Choroid plexus epithelial cell (primary cell): ENCODE results near the gene PLXDC2.
A peak's percentile ranks its signal among the peaks of the same experiment; 100 is the strongest.

Source experiments
- DNase-seq: peaks from one replicate; pipeline ENCODE4 v3.0.0-alpha.2; 2010; ENCODE audit warnings: low read depth
- H3K4me3 ChIP-seq: 2 replicates; pipeline ENCODE4 v1.5.1; 2011; ENCODE audit warnings: low read depth, mild to moderate bottlenecking, control low read depth, low read length, moderate library complexity
- TF ChIP-seq, protein P1 (sequence below): conservative IDR thresholded peaks from 2 replicates; pipeline ENCODE4 v1.5.1; 2011; ENCODE audit warnings: low read depth, mild to moderate bottlenecking, control low read depth, inconsistent platforms, low read length, moderate library complexity

Gene PLXDC2

DNA sequence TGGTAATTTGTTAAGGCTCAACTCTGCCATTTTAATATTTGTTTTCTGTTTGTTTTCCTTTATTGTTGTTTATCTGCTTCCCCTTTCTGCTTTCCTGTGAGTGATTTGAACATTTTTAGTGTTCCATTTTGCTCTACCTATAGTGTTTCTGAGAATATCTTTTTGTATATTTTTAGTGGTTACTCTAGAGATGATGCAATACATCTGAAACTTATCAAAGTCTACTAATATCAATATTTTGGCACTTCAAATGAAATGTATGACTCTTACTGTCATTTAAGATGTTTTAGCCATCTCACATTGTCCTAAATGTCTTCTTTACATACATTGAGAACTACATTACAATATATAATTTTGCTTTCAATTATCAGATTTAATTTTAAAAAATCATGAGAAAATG lies 98.9 kb downstream of the PLXDC2 start:
- H3K4me3 ChIP-seq = no peak overlapping the region
- TF ChIP-seq, protein P1, sequence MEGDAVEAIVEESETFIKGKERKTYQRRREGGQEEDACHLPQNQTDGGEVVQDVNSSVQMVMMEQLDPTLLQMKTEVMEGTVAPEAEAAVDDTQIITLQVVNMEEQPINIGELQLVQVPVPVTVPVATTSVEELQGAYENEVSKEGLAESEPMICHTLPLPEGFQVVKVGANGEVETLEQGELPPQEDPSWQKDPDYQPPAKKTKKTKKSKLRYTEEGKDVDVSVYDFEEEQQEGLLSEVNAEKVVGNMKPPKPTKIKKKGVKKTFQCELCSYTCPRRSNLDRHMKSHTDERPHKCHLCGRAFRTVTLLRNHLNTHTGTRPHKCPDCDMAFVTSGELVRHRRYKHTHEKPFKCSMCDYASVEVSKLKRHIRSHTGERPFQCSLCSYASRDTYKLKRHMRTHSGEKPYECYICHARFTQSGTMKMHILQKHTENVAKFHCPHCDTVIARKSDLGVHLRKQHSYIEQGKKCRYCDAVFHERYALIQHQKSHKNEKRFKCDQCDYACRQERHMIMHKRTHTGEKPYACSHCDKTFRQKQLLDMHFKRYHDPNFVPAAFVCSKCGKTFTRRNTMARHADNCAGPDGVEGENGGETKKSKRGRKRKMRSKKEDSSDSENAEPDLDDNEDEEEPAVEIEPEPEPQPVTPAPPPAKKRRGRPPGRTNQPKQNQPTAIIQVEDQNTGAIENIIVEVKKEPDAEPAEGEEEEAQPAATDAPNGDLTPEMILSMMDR = no peak
- DNase-seq = no peak

DNA sequence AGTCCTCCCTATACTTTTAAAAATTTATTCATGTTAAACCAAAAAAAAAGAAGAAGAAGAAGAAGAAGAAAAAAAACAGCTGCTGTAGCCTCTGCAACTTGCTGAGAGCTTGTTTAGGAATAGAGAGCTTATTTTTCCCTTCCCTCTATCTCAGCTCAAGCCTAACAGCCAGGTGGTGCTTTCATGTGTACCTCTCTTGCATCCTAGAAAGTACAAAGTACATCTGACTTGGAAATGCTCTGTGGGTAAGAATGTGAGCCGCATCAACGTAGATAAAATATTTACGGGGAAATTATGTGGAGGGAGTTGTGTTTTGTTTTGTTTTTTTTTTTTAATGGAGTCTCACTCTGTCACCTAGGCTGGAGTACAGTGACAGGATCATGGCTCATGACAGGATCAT lies 99.6 kb downstream of the PLXDC2 start:
- TF ChIP-seq, protein P1 = no peak
- no peak for DNase-seq
- H3K4me3 ChIP-seq = no peak overlapping the region

DNA sequence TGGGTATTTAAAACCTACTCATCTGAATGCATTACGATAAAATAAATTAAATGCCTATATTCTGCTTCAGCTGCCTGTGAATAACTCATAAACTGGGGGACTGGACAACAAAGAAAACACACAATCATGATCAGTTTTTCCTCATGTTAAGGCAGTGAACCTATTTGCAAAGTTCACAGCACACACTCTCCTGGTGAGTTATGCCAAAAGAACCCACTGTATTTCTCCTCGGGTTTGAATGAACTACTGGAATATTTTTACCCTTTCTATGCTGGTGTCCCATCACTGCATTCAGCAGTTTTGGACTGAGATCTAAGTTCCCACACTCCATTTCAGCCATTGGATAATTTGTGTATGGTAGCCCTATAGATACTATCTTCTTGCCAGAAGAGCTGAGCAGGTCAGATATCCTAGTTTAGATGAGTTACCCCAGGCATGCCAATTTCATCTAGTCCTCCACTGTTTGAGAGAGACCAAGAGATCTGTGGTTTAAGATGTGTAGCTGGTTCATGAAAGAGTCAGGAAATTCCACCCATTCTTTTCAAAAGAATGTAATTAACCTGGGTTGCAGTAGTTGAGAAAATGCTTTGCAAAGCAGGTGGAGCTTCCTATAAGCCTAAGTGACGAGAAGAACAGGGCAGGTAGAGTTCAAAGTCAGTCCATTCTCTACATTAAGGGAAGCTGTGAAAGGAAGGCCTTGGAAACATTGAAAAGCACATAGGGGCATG lies 101.7 kb downstream of the PLXDC2 start:
- peak; percentile 73 for DNase-seq
- TF ChIP-seq, protein P1 = no peak

DNA sequence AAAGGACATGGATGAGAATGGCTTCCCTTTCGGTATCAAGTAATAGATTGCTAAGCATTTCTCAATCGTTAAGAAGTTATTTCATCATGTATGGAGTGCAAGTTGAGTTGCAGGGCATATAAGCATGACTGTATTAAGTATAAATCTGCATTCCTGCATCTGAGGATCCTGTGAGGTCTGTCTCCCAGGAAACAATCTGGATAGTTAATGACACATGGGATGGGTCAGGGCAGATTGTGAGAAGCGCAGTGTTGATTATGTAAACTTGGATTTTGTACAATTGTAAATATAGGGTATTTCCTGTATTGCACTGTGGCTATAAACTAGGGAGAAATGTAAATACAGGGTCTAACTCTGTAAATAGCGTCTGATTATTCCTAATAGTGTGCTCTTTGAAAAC lies 102.6 kb downstream of the PLXDC2 start:
- DNase-seq = peak; percentile 88

More for the DNA sequence above, 101.7 kb downstream of the PLXDC2 start:
- H3K4me3 ChIP-seq = no peak overlapping the region

DNA sequence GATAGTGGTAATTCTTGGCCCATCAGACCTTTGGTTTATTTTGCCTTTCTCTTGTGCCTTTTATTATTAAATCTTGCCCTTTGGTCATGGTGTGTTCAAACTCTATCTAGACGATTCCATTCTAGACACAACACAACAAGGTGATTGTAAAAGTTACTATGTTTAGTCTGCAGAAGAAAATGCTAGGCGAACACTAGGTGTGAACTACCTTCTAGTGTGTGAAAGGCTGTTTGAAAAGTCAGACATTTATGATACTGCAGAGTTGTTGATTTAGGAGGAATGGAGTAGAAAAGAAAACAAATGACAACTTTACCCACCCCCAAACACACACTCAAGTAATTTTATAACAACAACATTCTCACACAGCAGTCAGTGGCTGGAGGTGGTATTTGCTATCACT lies 103.4 kb downstream of the PLXDC2 start:
- TF ChIP-seq, protein P1 = no peak
- no peak for DNase-seq
- no peak overlapping the region for H3K4me3 ChIP-seq

More for the DNA sequence above, 102.6 kb downstream of the PLXDC2 start:
- H3K4me3 ChIP-seq = no peak overlapping the region
- TF ChIP-seq, protein P1 = no peak

DNA sequence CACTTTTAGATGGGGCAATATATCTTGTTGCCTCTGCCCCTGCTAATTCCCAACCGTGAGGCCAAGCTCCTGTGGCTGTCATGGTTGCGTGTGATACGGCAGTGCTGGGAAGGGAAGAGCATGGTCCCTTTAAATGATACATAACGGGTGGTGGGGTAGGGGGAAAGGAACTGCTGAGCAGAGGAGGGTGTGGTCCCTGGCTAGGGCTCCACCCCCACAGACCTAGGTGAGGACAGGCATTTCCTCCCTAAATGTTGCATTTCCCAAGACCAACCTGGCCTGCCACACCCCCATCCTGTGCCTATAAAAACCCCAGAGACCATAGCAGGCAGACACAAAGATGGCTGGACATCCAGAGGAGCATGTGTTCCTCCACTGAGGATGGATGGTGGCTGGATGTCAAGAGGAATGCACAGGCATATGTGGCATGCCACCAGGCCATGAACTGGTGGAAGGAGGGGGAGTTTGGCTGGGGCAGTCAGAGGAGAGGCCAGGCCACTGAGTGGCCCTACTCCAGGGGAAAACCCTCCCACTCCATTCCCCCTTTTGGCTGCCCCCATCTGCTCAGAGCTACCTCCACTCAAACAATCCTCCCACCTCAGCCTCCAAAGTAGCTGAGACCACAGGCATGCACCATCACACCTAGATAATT lies 104.0 kb downstream of the PLXDC2 start:
- TF ChIP-seq, protein P1 = no peak
- no peak overlapping the region for H3K4me3 ChIP-seq
- no peak for DNase-seq
